Smooth muscle cell (in vitro differentiated cells): ENCODE results near the gene INSYN1. TPM values are rescaled to one million over a fixed set of nuclear protein-coding genes. Genes with fewer than 3 reads are reported as not detected.

ENCODE experiments used
- DNase-seq: peaks from one replicate; lab custom pipeline; 2025; ENCODE audit not compliant: unreplicated experiment; lab: John Stamatoyannopoulos, UW
- H2AFZ ChIP-seq: fragments of 200-600 bp; sonication (generic); 2 replicates; pipeline ENCODE4 v1.6.0; 2016; ENCODE audit warnings: antibody characterized with exemption, low read depth, mild to moderate bottlenecking
- H3F3A ChIP-seq: fragments of 200-600 bp; sonication (generic); 2 replicates; pipeline ENCODE4 v1.6.0; 2017; ENCODE audit warnings: antibody characterized with exemption, low read depth
- H3K27ac ChIP-seq: fragments of 200-600 bp; sonication (generic); 2 replicates; pipeline ENCODE4 v1.5.1; 2016; ENCODE audit warnings: low read depth, mild to moderate bottlenecking
- H3K27me3 ChIP-seq: fragments of 200-600 bp; sonication (generic); 2 replicates; pipeline ENCODE4 v1.6.1; 2016; ENCODE audit warnings: low read depth, mild to moderate bottlenecking
- H3K36me3 ChIP-seq: fragments of 200-600 bp; sonication (generic); 2 replicates; pipeline ENCODE4 v1.5.1; 2016; ENCODE audit warnings: low read depth
- H3K4me1 ChIP-seq: fragments of 200-600 bp; sonication (generic); 2 replicates; pipeline ENCODE4 v1.5.1; 2016; ENCODE audit warnings: low read depth
- H3K4me2 ChIP-seq: fragments of 200-600 bp; sonication (generic); 2 replicates; pipeline ENCODE4 v1.6.0; 2016; ENCODE audit warnings: mild to moderate bottlenecking
- H3K4me3 ChIP-seq: fragments of 200-600 bp; sonication (generic); 2 replicates; pipeline ENCODE4 v1.5.1; 2016; ENCODE audit warnings: mild to moderate bottlenecking
- H3K79me2 ChIP-seq: fragments of 200-600 bp; sonication (generic); 2 replicates; pipeline ENCODE4 v1.6.0; 2016; ENCODE audit warnings: low read depth, mild to moderate bottlenecking
- H3K9ac ChIP-seq: fragments of 200-600 bp; sonication (generic); 2 replicates; pipeline ENCODE4 v1.6.0; 2016; ENCODE audit warnings: low read depth
- H3K9me3 ChIP-seq: fragments of 200-600 bp; sonication (generic); replicated peaks from 2 replicates; pipeline ENCODE4 v1.5.1; 2016; ENCODE audit warnings: low read depth
- H4K20me1 ChIP-seq: fragments of 200-600 bp; sonication (generic); 2 replicates; pipeline ENCODE4 v1.6.0; 2016; ENCODE audit warnings: low read depth
- CTCF ChIP-seq: fragments of 200-600 bp; sonication (generic); IDR thresholded peaks from 2 replicates; pipeline ENCODE4 v1.5.1; 2017; ENCODE audit warnings: borderline replicate concordance, mild to moderate bottlenecking, antibody characterized with exemption; ENCODE audit not compliant: insufficient read depth, poor library complexity, severe bottlenecking
- WGBS: methylation state at CpG from one replicate; pipeline ENCODE4 v1.1.7; 2016; ENCODE audit warnings: low lambda C conversion rate; 5-methylcytosine and 5-hydroxymethylcytosine counted together
- polyA plus RNA-seq: library from polyadenylated mRNA; unstranded; fragments of >200 nt; fragmentation: Nextera tagmentation; extraction: Ambion mirVana; gene quantifications from 2 replicates; pipeline ENCODE4 v1.2.1, GENCODE V29; 2016
- total RNA-seq: library from RNA; depleted of rRNA; stranded (reverse); fragments of >200 nt; gene quantifications from 2 replicates; pipeline ENCODE4 v1.2.3, GENCODE V29; 2014

INSYN1 gene
- total and polyA plus RNA-seq, 2 experiments from 2014 or later = 1.6 to 4.0 TPM

DNA sequence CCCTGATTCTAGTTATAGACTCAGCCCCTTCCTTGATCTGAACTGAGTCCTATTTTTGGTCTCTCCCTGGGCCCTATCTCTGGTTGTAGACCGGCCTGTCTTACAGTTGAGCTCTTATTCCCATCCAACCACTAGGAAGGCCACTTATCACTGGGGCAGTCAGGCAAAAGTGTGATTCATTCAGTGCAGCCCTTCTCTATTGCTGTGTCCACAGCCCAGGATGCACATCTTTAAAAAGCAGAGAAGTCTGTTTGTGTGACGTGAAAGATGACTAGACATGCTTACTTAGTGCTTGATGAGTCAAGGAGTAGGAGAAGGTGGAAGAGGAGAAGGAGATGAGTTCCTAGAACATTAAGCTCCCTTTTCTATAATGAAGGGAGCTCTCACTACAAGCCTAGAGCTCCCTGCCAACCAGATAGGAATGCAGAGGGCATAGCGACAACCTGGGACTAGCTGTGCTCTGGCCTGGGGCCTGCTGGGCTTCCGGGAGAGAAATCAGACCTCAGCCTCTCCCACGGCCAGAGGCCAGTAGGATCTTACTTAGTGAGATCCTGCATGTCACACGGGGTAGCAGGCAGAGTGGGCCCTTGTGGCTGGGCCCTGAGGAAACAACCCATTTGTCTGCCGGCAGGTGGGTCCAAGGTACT is 25.7 kb downstream of the INSYN1 start:
- Histone ChIP-seq H4K20me1 (no peaks in the 10 kb centered on the region), H3K4me3 (no peak overlapping the region), H3K27me3 (no peaks in the 10 kb centered on the region), H3F3A (no peaks in the 10 kb centered on the region), H3K9me3 (no peaks in the 10 kb centered on the region), H3K9ac (peak overlapping the region; percentile 46), H3K79me2 (no peaks in the 10 kb centered on the region), H3K36me3 (no peaks in the 10 kb centered on the region), H3K4me2 (peak overlapping the region; percentile 6), H2AFZ (no peak overlapping the region), H3K27ac (peak overlapping the region; percentile 68), H3K4me1 (no peaks in the 10 kb centered on the region)
- 67% methylated on average over 7 of the region's 7 CpGs for WGBS
- no peak for TF ChIP-seq CTCF
- DNase-seq = no peak

DNA sequence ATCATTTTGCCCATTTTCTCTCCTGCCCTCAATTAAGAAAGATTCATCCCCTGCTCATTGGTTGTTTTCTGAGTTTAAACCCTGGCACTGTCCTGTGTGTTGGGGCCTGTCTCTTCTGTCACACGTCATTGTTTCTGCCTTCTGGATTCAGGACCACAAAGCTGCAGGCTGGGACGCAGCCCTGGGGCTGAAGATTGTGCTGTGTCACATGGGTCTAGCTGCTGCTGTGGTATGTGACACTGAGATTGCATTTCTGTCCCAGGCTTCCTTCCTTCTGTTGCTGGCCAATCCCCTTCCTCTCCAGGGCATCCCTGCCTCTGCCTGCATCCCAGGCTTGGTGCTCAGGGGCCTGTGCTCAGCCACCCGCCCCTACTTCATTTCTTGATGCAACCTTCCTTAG is 28.9 kb downstream of the INSYN1 start:
- Histone ChIP-seq H4K20me1 (no peaks in the 10 kb centered on the region), H3K4me3 (no peak overlapping the region), H3K27me3 (no peaks in the 10 kb centered on the region), H2AFZ (no peak overlapping the region), H3K9ac (no peak overlapping the region), H3K36me3 (no peaks in the 10 kb centered on the region), H3K4me2 (no peak overlapping the region), H3K79me2 (no peaks in the 10 kb centered on the region), H3K4me1 (no peaks in the 10 kb centered on the region), H3F3A (no peaks in the 10 kb centered on the region), H3K9me3 (no peaks in the 10 kb centered on the region), H3K27ac (no peak overlapping the region)
- 42% methylated on average over 3 of the region's 3 CpGs for WGBS
- no peak for TF ChIP-seq CTCF
- no peak for DNase-seq

- no peaks in the 10 kb centered on the region for H4K20me1 ChIP-seq
- no peak for DNase-seq
- H3K9me3 ChIP-seq = no peaks in the 10 kb centered on the region
- H3K27ac ChIP-seq = no peak overlapping the region
- 78% methylated on average over 4 of the region's 4 CpGs for WGBS
- no peak overlapping the region for H3K4me2 ChIP-seq
- H3F3A ChIP-seq = no peaks in the 10 kb centered on the region
- no peak overlapping the region for H3K4me3 ChIP-seq
- H2AFZ ChIP-seq = no peak overlapping the region
- H3K27me3 ChIP-seq = no peaks in the 10 kb centered on the region
- no peaks in the 10 kb centered on the region for H3K4me1 ChIP-seq
- no peaks in the 10 kb centered on the region for H3K79me2 ChIP-seq
- no peak overlapping the region for H3K9ac ChIP-seq
- no peaks in the 10 kb centered on the region for H3K36me3 ChIP-seq
- no peak for TF ChIP-seq CTCF
Measured at GRCh38 chr15:73723191-73723590, 30.0 kb downstream of the INSYN1 start.

GRCh38 chr15:73722425-73722824 is 30.7 kb downstream of the INSYN1 start:
- Histone ChIP-seq H3K4me1 (no peaks in the 10 kb centered on the region), H2AFZ (no peak overlapping the region), H4K20me1 (no peaks in the 10 kb centered on the region), H3K4me2 (no peak overlapping the region), H3K36me3 (no peaks in the 10 kb centered on the region), H3K9me3 (no peaks in the 10 kb centered on the region), H3K79me2 (no peaks in the 10 kb centered on the region), H3K27me3 (no peaks in the 10 kb centered on the region), H3K4me3 (no peak overlapping the region), H3K27ac (no peak overlapping the region), H3K9ac (no peak overlapping the region), H3F3A (no peaks in the 10 kb centered on the region)
- no peak for TF ChIP-seq CTCF
- 99% methylated on average over 3 of the region's 3 CpGs for WGBS
- no peak for DNase-seq
